AG08396 (cell line): ENCODE measurements around the gene HAND2.
A peak's percentile ranks its signal among the peaks of the same experiment; 100 is the strongest.

ENCODE experiments used
- DNase-seq: peaks from one replicate; pipeline ENCODE4 v3.0.0; 2012; ENCODE audit warnings: low spot score, mixed read lengths

The HAND2 gene

DNA sequence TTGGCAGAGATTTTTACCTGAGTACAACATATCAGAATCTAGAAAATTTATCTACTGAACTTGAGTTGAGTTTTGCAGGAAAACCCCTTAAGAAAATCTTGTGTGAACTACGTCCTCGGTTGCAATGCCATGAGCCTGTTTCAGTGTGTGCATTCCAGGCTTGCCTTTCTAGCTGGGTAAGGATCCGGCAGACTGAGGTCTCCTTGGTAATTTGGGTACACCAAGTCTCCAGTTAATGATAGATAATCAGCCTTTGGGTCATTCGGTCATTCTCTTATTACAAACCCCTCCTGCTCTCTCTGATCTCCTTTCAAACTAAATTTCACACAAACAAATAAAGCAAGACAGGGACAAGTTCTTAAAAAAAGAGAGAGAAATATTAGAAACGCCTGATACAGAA, 5.9 kb upstream of the HAND2 start:
- DNase-seq, result no peak

DNA sequence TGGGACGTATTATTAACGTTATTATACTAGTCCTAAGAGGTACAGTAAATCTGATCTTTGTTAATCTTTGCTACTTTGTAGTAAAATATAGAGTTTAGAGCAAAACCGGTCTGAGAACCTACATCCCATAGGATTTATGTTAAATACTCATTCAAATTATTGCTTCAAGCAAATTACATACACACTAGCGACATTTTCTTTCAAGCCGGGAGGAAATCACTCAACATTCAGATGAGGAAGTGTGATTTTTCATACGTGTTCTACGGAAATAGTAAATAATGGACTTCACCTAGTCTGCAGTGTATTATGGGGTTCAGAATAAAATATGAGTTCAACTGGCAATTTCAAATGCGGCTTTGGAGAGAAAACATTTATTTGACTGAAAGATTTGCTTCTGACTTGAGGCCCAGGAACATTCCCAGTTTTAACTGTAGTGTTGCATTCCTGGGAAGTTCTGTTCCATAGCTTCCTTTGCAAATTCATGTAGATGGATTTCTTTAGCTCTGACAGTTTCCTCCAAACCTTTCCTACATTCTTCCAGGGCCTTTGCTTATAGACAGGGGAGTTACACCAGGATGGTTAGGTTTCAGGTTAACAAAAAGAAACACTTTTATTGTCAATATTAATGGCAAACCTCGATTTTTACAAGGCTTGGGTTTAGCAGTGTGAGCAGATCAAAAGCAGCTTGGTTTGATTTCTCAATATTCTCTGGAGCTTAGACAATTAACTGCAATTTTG, 5.3 kb upstream of the HAND2 start:
- no peak for DNase-seq

DNA sequence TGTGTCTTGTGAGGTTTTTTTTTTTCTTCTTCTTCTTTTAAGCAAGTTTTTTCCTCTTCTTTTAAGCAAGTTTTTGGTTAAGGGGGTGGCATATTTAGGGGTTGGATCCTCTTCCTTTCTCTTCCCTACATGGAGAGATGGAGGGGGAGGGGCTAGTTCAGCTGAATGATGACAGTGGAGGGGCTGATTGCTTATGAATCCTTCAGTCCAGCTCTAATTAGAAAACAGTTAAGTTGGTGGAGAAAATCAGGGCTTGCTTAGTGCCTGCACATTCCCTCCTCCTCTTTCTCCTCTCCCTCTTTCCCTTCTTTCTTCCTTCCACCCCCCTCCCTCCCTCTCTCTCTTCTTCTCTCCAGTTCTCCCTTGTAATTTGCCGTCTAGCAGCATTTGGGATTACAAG, 4.4 kb upstream of the HAND2 start:
- DNase-seq, result no peak

DNA sequence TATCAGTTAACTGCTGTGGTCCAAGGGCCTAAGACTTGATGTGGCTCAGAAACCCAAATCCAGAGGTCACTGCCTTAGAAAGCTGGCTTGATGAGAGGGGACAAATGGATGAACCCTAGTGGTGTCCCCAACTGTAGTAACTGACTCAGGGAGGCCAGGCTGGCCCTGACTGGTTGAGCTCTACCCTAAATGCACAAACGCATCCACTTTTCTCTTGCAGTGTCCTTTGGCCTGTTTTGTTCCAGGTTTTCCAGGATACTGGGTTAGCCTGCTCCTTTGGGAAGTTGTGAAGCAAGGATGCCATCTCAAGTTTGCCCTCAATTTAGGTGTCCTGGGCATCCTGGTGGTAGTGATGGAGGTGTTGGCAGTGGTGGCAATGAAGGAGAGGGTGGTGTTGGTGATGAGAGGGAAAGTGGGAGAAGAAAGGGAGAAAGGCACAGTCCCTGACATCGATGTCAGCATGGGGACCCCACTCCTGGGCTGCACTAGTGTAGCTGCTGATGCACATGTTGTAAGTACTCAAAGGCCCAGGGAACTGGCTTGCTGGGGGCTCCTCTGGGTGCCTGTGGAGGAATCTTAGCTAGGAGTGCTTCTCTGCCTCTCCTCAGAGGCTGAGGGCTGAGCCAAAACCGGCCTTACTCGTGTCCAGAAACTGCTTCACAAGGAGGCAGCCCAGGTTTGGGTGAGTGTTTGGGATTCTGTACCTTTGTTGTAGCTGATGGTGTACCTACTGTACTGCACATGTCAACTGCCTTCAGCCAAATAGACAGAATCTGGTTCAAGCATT, 2.9 kb upstream of the HAND2 start:
- no peak for DNase-seq

DNA sequence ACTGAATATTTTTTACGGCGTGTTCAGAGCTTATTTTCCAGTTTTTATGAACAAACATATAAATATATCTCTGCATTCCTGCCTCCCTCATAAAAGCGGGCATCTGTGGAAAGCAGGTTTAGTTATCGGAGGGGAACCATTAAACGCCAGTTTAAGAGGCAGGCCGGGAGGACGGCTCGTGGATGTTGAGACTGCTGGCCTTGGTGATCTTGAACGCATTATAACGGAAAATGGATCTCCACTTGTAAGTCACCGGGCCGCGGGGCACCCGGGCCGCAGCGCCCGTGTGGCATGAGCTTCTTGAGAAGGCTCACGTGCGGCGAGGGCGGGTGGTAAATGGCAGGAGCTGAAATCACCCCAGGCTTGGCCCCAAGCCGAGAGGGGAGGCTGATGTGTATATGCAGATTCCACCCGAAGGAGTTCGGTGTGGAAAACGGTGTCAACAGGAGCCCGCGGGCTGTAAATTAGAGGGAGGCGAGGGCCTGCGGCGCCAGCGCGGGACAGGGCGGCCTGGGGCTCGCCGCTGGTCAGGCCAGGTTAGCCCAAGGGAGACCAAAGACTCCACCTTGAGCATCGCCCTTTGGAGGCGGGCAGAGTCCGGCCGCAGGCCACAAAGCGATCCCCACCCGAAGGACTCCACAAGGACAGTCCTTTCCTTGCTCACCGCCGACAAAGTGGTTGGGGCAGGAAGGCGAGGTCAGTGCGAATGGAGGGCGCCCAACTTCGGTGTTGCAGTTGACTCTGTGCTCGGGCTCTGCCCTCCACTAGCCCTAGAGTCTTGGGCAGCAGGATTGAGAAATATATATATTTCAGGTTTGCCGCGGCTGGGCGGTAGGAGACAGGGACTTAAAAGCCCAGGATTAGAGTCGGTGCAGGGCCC, 1.3 kb upstream of the HAND2 start:
- peak; percentile 4 for DNase-seq

DNA sequence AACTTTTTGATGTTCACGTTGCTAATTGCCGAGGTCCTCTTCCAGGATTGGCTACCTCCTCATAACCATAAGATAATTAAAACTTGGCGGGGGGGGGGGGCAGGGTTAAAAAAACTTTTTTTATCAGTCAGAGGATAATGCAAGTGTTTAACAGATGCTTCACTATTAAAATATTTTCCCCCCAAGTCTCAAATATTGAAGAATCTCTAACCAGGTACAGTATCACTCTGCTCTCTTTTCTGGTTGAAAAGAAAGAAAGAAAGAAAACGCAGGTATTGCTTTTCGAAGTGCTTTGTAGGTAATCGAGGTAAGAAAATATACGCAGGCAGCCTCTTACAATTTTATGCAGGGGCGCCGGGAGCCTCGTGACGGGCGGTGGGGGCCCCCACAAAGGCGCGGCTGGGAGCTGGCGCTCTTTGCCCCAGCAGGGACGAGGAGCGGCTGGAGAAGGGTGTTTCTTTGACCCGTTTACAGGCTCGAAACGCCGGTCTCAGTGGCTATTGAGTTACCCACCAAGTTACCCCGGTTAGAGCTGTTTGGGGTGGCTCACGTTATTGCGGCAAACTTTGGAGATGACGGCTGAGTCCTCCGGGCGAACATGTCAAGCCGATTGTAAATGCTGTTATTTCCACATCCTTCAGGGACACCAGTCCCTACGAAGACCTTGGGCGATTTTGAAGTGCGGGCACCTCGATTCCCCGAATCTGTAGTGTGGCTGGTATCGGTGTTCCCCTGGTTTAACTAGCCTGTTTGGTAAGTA, 477 bp upstream of the HAND2 start:
- peak; percentile 2 for DNase-seq

DNA sequence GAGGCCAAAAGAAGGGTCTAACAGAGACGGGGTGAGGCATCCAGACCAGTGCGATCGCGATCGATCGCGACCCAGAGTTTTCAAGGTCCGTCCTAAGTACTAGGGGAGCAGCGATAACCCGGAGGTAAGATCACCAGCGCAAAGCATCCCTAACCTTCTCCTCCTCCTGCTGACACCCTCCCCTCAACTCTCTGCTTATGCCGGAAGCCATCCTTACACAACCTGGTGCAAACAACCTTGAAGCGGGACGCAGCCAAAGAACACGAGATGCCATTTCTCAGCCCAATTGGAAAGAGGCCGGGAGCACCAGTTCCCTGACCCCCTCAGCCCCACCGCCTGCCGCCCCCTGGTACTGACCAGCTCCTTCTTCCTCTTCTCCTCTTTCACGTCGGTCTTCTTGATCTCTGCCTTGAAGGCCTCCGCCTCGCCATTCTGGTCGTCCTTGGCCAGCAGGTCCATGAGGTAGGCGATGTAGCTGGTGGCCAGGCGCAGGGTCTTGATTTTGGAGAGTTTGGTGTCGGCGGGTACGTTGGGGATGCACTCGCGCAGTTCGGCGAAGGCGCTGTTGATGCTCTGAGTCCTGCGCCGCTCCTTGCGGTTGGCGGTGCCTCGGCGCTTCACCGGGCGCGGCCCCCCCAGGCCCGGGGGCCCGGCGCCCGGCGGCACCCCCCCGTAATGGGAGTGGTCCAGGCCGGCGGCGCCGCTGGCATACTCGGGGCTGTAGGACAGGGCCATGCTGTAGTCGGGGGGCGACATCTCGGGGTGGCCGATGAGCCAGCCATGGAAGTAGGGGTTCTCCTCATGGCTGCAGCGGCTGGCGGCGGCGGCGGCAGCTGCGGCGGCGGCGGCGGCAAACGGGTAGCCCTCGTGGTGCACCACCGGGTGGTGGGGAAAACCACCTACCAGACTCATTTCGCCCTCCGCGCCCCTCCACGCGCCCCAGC, 1.4 kb downstream of the HAND2 start:
- peak; percentile 5 for DNase-seq

DNA sequence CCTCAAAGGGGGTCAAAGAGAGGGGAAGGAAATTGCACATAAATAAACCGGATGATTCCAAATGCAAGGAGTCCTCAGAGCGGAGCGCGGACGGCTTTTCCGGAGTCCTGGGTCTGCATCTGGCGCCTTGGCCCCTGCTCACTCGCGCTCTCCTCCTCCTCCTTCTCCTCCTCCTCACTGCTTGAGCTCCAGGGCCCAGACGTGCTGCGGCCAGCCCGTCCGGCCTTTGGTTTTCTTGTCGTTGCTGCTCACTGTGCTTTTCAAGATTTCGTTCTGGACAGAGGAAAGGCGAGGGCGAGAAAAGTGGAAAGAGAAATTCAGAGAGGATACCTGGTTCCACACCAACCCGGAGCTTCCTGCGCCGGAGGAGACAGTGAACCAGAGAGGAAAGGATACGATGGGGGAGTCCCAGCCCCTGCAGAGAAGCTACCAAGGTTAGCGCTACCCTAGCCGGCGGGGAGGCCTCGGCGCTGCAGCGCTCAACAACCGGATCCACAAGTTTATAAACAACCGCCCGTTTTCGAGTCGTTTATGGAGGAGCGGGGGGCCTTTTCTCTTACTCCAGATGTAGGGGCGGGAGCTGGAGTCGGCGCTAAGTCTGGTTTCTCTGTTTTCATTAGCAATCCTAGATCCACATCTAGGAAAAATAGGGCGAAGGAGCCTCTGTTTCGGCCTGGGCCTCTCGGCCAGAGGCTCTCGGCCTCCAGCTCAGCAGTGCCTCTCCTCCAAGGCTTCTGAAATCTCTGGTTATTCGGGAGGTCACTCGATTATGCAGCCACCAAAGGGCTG, 2.7 kb downstream of the HAND2 start:
- DNase-seq, result peak; percentile 3

DNA sequence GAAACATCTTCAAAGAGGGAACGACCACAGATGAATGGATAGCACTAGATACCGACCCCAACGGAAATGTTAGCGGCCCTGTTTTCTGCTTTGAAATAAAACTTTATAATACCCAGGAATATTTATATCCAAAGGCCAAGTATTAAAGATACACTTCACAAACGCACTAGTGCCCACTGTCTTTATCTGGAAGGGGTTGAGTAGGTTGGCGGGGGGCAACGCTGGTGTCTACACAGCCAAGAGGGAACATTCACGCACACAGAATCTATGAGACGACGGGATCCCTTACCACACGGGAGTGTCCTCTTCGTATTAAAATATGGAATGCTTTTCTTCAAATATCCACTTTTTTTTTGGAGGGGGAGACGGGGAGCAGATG, 3.3 kb downstream of the HAND2 start:
- peak; percentile 2 for DNase-seq

DNA sequence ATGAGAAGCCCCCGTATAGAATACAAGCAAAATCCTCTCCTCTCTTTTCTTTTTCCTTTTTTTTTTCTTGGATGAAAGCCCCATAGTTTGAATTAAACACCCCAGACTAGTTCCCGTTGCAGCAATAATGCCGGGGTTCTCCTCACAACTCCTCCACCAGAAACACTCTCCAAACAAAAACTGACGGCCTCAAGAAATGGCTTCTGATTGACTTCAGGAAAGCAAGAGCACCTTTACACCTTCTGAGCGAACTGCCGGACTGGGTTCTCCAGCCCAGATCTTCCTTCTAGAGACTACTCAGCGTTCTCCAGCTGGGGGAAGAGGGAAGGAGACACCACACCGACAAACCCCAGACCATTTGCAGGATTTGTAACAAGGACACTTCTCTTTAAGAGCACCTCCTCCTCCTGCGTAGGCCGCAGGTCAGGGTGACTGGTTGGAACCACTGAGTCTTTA, 4.0 kb downstream of the HAND2 start:
- no peak for DNase-seq

DNA sequence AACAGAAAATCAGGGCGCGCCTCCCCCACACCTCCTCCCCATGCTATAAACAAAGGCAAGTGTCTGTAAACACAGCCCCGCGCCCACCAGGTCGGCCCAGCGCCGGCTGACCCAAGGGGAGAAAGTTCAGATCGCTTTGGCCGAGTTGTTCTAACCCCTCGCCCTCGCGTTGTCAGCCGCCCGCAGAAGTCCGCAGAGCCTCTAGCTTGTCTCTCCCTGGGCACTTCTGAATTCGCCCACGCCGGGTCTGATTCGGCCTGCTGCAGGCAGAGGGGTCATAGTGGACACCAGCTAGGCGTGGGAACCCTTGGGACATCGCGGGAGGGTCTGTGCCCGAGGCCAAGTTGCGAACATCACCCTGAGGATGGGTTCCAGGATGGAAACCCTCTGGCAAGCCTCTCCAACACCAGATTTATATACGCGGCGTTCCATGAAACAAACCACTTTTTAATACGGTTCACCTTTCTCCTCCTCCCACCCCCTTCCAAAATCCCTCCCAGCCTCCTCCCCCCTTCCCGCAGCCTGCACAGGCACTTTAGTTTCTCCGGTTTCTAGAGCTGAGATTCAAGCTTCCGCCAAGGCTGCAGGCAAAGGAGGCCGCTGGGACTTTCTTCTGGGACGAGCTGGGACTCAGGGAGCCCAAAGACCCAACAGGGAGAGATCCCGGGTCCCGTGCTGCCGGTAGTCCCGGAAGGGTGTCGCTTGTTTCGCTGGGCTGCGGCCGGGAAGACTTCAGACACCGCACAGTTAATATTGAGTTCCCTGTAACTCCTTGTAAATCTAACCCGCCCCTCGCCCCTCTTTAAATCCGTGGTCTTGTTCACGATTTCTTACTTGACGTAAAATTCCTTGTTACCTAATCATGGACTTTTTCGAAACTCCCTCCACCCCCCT, 4.7 kb downstream of the HAND2 start:
- DNase-seq, result no peak

DNA sequence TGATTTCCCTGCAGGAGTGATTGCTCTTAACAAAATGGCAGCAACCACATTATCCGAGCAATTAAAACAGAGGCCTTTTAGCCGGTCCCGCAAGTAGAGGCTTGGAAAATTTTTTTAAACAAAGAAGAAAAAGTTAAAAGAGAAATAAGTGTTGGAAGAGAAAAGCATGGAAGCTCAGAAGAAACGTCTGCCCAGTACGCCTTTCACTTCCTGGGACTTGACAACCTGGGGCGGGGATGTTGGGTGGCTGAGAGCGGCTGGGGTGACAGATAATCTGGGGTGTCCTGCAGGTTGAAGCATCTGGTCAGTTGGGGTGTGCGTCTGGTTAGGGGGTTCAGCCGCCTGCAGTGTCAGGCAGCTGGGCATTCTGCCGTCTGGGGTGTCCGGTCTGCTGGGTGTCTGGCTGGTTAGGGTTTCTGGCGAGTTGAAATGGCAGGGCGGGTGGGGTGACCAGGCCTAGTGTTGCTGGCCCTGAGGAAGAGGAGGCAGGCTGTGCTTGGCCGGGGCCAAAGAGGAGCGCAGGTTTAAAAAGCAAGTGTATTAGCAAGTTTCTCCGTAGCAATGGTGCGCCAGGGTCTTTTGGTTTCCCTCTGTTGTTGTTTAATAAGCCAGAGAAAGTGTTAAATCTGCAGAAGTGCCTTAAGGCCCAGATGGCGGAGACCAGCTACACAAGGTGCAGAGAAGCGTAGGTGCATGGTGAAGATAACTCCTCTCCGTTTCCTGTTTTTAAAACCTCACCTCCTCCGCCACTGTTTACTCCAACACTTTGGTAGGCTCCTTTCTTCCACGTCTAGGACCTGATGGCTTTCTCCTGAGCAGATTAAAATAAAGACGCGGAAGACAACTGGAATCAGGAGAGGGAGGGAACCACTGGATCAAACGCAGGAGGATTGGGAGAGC, 5.6 kb downstream of the HAND2 start:
- DNase-seq, result no peak

DNA sequence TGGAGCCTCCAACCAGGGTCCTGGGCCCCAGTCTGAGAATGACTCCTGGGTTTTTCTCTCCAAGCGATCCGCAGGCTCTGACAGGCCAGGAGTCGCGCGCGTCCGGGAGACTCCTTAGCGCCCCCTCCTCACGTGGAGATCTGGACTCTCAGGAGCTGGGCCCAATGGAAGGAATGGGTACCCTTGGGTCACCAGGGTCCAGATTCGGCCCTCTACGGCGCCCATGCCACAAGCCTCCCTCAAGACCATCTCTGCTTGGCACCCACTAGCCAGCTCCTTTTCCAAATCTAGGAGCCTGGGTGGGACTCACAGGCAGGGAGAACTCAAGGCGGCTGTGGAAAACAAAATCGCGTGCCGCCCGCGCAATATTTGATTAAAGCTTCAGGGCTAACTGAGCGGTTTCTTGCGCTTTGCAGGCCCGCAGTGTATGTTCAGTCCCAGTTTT, 7.1 kb downstream of the HAND2 start:
- DNase-seq, result no peak

DNA sequence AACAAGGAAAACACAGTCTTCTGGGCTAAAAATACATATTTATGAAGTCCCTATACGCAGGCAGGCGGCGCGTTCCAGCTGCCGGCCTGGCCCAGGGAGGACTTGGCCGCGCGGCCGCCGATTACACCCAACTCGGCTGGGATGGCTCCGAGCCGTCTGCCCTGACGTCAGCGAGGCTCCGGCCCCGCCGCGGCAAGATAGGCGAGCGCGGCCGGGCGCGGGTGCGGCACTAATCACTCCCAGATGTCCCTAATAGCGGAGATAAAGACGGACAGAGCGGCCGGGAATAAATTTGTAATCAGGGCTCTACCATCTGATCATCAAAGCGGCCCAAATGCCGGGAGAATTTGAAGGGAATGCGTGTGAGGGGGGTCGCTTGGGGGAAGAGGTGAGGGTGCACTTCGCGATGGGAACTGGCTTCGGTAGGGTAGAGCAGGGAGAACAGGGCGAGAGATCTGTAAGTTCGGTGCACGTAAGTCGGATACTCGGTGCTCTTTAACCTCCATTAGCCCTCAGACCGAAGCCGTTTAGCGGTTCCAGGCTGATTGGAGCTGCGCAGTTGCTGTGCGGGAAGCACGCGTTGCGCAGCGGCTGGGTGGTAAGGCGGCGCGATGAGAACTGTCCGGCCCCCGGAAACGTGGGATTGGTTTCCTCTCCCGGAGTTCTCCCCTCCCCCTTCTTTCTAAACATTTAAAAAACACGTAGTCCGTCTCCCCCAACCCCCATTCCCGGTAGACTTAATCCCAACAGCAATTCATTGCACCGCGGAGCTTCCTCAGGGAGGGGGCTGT, 7.7 kb downstream of the HAND2 start:
- peak; percentile 96 for DNase-seq

DNA sequence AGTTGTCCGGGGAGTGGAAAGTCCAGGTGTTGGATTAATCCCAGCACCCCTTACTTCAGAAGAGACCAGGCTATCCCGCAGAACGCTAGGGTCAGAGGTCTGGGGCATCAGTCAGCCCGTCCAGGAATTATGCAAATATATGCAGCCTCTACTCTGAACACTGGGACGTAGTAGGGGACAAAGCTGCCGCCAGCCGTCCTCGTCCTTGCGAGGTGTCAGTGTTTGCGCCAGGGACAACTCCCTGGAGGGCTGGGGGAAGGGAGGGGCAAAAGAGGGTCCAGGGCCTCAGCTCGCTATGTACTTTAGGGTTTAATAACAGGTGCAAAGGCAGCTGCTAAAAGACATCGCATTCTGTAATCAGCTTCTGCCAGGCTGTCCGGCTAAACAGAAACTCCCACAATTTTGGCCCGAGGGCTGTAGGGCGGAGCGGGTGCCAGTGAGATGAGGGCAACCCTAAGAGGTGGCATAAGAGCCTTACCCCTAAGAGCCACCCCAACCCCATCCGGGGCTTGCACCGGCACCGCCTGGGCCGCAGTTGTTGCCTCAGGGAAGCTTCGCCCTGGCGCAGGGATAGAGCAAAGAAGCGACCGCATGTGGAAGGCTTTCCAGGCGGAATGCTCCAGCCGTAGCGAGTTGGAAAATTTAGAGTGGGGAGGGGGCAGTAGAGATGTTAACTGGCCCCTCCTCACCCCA, 8.4 kb downstream of the HAND2 start:
- DNase-seq, result no peak

DNA sequence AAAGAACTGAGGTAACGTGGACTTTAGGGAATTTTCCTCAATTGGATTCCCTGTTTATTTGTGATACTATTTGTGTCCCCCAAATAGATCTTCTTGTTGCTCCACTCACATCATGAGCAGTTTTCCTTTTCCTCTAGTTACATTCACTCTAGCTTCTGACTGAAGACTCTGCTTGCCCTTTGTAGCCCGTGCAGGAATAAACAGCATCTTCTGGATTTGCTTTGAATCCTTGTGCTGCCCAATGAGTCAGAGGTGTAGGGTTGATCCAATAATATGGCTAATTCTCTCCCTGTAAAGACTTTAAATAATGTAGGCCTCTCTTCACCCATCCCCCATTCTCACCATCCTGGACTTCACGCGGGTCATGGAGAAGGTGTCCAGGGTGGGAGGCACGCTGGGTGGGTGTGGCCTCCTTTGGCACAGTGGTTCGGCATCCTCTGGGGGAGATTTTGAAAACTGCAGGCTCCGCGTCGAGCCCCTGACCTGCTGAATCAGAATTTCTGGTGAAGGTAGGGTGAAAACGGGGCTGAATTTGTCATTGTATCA, 9.0 kb downstream of the HAND2 start:
- no peak for DNase-seq
